ENCODE data around the gene PNPLA6. TPM values are rescaled to one million over a fixed set of nuclear protein-coding genes. Genes with fewer than 3 reads are reported as not detected.

Gene PNPLA6
- total and polyA plus RNA-seq, 9 of the 15 experiments (the other 6 are each of a cell fraction or from before 2014, with no cell fraction given): 0.07 to 30.2 (median 8.3) TPM

DNA sequence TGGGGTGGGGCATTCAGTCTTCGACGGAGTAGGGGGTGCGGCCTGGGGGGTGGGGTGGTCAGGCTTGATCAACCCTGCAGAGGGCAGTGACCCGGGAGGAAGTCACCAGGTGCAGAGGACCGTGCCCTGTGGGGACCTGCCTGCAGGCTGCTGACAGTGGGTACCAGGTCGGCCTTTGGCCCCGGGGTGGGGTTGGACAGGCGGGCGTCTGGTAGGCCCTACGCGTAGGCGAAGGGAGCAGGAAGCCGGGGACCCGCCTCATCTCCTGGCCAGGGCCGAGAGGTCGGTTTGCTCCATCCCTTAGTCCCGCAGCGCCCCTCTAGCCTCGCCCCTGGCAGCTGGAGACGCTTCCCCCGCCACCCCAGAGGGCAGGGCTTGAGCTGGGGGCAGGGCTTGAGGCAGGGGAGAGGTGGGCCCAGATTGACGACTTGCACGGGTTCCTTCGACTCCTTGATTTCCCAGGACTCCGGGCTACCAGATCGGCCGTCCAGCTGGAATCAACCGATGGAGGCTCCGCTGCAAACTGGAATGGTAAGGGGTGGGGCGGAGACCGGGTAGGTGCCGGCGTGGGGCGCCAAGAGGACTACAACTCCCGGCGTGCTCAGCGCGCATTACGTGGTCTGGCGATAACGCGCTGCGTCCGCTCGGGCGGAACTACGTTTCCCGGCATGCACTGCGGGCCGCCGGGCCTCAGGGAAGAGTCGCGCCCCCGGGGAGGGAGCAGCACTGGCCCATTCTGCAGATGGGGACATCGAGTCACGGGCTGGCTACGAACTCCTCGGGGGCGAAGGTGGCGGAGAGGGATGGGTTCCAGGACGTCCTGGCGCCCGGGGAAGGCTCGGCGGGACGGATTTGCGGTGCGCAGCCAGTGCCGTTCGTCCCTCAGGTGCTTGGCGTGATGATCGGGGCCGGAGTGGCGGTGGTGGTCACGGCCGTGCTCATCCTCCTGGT lies at the start of gene PNPLA6 (continued):
- TF ChIP-seq, protein P1, sequence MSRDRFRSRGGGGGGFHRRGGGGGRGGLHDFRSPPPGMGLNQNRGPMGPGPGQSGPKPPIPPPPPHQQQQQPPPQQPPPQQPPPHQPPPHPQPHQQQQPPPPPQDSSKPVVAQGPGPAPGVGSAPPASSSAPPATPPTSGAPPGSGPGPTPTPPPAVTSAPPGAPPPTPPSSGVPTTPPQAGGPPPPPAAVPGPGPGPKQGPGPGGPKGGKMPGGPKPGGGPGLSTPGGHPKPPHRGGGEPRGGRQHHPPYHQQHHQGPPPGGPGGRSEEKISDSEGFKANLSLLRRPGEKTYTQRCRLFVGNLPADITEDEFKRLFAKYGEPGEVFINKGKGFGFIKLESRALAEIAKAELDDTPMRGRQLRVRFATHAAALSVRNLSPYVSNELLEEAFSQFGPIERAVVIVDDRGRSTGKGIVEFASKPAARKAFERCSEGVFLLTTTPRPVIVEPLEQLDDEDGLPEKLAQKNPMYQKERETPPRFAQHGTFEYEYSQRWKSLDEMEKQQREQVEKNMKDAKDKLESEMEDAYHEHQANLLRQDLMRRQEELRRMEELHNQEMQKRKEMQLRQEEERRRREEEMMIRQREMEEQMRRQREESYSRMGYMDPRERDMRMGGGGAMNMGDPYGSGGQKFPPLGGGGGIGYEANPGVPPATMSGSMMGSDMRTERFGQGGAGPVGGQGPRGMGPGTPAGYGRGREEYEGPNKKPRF (IDR thresholded peaks at IDR 0.05; ENCODE audit: low read depth, low read length): no peak
- TF ChIP-seq POLR2AphosphoS5 (IDR thresholded peaks at IDR 0.05; ENCODE audit: control insufficient read depth, insufficient read depth, low read depth, low read length) (no peak), MAZ (CRISPR knock-in tag; conservative IDR thresholded peaks at IDR 0.05 in 1 of 2, IDR thresholded peaks at IDR 0.05 in 1 of 2) (peak; percentile 98), ETV5 (CRISPR knock-in tag; IDR thresholded peaks at IDR 0.05; ENCODE audit: low read depth) (peak; percentile 70), RBM14 (IDR thresholded peaks at IDR 0.05; ENCODE audit: borderline replicate concordance, insufficient read depth, low read depth, low read length) (no peak), CHCHD3 (CRISPR knock-in tag; IDR thresholded peaks at IDR 0.05) (no peak), ATF1 (CRISPR knock-in tag; IDR thresholded peaks at IDR 0.05) (peak; percentile 50), ATF1 (tag; IDR thresholded peaks at IDR 0.05) (peak; percentile 98), PURB (CRISPR knock-in tag; IDR thresholded peaks at IDR 0.05; ENCODE audit: low read depth) (no peak), ZNF3 (CRISPR knock-in tag; IDR thresholded peaks at IDR 0.05) (no peak), NR2C2 (CRISPR knock-in tag; IDR thresholded peaks at IDR 0.05) (peak; percentile 90), NR2C2 (tag; IDR thresholded peaks at IDR 0.05) (peak; percentile 87), PHTF2 (CRISPR knock-in tag; IDR thresholded peaks at IDR 0.05) (no peak), MEIS2 (IDR thresholded peaks at IDR 0.05; ENCODE audit: partially characterized antibody) (no peak), HSF4 (CRISPR knock-in tag; IDR thresholded peaks at IDR 0.05; ENCODE audit: borderline replicate concordance) (no peak), KDM1A (IDR thresholded peaks at IDR 0.05) (peak; percentile 88 to 96), PPARD (CRISPR knock-in tag; IDR thresholded peaks at IDR 0.05) (no peak)
- TF ChIP-seq, protein P2, sequence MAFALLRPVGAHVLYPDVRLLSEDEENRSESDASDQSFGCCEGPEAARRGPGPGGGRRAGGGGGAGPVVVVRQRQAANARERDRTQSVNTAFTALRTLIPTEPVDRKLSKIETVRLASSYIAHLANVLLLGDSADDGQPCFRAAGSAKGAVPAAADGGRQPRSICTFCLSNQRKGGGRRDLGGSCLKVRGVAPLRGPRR (CRISPR knock-in tag; IDR thresholded peaks at IDR 0.05): no peak
- TF ChIP-seq, protein P3, sequence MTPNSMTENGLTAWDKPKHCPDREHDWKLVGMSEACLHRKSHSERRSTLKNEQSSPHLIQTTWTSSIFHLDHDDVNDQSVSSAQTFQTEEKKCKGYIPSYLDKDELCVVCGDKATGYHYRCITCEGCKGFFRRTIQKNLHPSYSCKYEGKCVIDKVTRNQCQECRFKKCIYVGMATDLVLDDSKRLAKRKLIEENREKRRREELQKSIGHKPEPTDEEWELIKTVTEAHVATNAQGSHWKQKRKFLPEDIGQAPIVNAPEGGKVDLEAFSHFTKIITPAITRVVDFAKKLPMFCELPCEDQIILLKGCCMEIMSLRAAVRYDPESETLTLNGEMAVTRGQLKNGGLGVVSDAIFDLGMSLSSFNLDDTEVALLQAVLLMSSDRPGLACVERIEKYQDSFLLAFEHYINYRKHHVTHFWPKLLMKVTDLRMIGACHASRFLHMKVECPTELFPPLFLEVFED (CRISPR knock-in tag; conservative IDR thresholded peaks at IDR 0.05): no peak
- TF ChIP-seq, protein P4, sequence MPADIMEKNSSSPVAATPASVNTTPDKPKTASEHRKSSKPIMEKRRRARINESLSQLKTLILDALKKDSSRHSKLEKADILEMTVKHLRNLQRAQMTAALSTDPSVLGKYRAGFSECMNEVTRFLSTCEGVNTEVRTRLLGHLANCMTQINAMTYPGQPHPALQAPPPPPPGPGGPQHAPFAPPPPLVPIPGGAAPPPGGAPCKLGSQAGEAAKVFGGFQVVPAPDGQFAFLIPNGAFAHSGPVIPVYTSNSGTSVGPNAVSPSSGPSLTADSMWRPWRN (IDR thresholded peaks at IDR 0.05; ENCODE audit: low read depth): no peak
- TF ChIP-seq, protein P5, sequence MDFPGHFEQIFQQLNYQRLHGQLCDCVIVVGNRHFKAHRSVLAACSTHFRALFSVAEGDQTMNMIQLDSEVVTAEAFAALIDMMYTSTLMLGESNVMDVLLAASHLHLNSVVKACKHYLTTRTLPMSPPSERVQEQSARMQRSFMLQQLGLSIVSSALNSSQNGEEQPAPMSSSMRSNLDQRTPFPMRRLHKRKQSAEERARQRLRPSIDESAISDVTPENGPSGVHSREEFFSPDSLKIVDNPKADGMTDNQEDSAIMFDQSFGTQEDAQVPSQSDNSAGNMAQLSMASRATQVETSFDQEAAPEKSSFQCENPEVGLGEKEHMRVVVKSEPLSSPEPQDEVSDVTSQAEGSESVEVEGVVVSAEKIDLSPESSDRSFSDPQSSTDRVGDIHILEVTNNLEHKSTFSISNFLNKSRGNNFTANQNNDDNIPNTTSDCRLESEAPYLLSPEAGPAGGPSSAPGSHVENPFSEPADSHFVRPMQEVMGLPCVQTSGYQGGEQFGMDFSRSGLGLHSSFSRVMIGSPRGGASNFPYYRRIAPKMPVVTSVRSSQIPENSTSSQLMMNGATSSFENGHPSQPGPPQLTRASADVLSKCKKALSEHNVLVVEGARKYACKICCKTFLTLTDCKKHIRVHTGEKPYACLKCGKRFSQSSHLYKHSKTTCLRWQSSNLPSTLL (IDR thresholded peaks at IDR 0.05): no peak
